Measurements from ENCODE around the gene XRN1.

The XRN1 gene

GRCh38 chr3:142267269-142267668 lies 180.6 kb downstream of the XRN1 start:
- ATAC-seq, result no peak

- ATAC-seq, result no peak
These were observed 184.7 kb downstream of the XRN1 start for GRCh38 chr3:142263112-142263511.

GRCh38 chr3:142259359-142259758 lies 188.5 kb downstream of the XRN1 start:
- no peak for ATAC-seq

- ATAC-seq, result no peak
These were observed 191.0 kb downstream of the XRN1 start for GRCh38 chr3:142256712-142257333.

All from activated CD4-positive, CD25-positive, alpha-beta regulatory T cell treated with anti-CD3 and anti-CD28 coated beads, Interleukin-2, amount 50 U/mL, for 24 hours (primary cell).